Activated CD4-positive, alpha-beta T cell treated with anti-CD3 and anti-CD28 coated beads for 36 hours (primary cell): ENCODE measurements around the gene MUC16. TPM values are rescaled to one million over a fixed set of nuclear protein-coding genes. Genes with fewer than 3 reads are reported as not detected.

Experiments used
- ATAC-seq: fragments of 200-7000 bp; cut with Tn5 transposase; one replicate; pipeline ENCODE4 v1.10.0; 2021; ENCODE audit warnings: mild to moderate bottlenecking, moderate library complexity
- CTCF ChIA-PET: fragments of 350-600 bp; sonication (Branson Sonifier 250); formaldehyde crosslinking; loops from one replicate; lab custom pipeline; 2021; ENCODE audit warnings: antibody characterized with exemption; lab: Charles Lee
- POLR2A ChIA-PET: fragments of 350-600 bp; sonication (Branson Sonifier 250); formaldehyde crosslinking; loops from one replicate; lab custom pipeline; 2021; ENCODE audit warnings: antibody characterized with exemption, inconsistent platforms; lab: Charles Lee
- DNase-seq: peaks from one replicate; pipeline ENCODE4 v3.0.0-alpha.2; 2020
- H3K27ac Mint-ChIP-seq: one replicate; pipeline ENCODE4 v1.8.0; 2021; ENCODE audit warnings: mixed read lengths
- H3K27me3 Mint-ChIP-seq: one replicate; pipeline ENCODE4 v1.8.0; 2021; ENCODE audit warnings: mixed read lengths
- H3K36me3 Mint-ChIP-seq: one replicate; pipeline ENCODE4 v1.8.0; 2021; ENCODE audit warnings: low read depth, mixed read lengths
- H3K4me1 Mint-ChIP-seq: one replicate; pipeline ENCODE4 v1.8.0; 2021; ENCODE audit warnings: mixed read lengths
- H3K4me3 Mint-ChIP-seq: one replicate; pipeline ENCODE4 v1.8.0; 2021; ENCODE audit warnings: mild to moderate bottlenecking, moderate library complexity, mixed read lengths
- H3K9me3 Mint-ChIP-seq: one replicate; pipeline ENCODE4 v1.8.0; 2021; ENCODE audit warnings: low read depth, mixed read lengths
- intact Hi-C, 2 experiments: fragments of 100-400 bp; cut with DNase I in 1 of 2; cut with micrococcal nuclease in 1 of 2; formaldehyde crosslinking; loops; one replicate each; pipeline versions ENCODE4 v1.14.2 to v1.15.1; 2022 to 2024; cut with DNase I, micrococcal nuclease
- total RNA-seq, 2 experiments: library from RNA; stranded (reverse); gene quantifications; one replicate each; pipeline ENCODE4 v1.2.3, GENCODE V29; 2021

The MUC16 gene
- total RNA-seq, 2 experiments from 2014 or later, result not detected

DNA sequence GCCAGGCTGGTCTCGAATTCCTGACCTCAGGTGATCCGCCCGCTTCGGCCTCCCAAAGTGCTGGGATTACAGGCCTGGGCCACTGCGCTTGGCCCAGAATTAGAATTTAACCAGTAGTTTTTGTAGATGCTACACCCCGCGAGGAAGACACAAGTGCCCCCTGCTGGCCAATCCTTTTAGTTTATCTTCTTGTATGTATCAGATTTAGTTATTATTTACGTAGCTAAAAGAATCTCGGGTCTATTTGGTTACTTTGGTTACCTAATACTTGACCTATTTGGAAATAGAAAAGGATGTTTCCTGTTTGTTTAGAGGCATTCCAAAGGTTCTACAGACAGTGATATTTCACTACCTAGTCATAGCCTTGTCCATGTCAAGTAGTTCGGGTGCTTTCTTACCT, 22.0 kb downstream of the MUC16 start:
- no peak for ATAC-seq
- H3K27ac Mint-ChIP-seq, result no peak overlapping the region
- ChIA-PET POLR2A (interaction anchor here (0.5 kb wide), 1 partner anchor 351 kb away, joined by 4 read pairs; no protein-coding TSS in a partner anchor), CTCF (interaction anchor here (0.6 to 0.7 kb wide), 4 partner anchors 16 to 342 kb away, joined by 3 to 5 read pairs (median 3); no protein-coding TSS in a partner anchor)
- no peaks in the 10 kb centered on the region for H3K27me3 Mint-ChIP-seq
- DNase-seq, result peak; percentile 68
- H3K4me1 Mint-ChIP-seq, result no peaks in the 10 kb centered on the region
- intact Hi-C loops, result loop anchor here in 1 of 2 experiments (5.0 kb wide), 1 partner anchor 336 kb away; no protein-coding TSS in a partner anchor
- no peaks in the 10 kb centered on the region for H3K9me3 Mint-ChIP-seq
- no peak overlapping the region for H3K4me3 Mint-ChIP-seq
- no peaks in the 10 kb centered on the region for H3K36me3 Mint-ChIP-seq

DNA sequence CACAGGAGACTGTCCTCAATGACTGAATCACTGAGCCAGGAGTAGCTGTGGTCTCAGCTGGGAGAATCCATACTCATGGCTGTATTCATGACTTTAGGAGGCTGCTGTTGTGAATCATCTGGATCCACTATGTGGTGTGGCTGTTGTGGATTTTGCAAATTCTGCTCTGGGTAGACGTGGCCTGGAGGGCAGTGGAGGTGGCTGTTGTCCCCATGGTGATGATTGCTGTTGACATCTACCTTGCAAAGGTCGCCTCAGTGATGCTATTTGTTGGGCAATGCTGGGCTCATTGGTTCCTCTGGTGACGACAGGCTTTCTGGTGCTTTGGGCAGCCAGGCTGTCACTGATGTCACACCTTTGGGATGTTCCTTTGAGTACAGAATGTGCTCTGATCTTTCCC, 23.9 kb downstream of the MUC16 start:
- no peak overlapping the region for H3K27ac Mint-ChIP-seq
- ChIA-PET CTCF (interaction anchor here (1.4 kb wide), 1 partner anchor 63 kb away, joined by 3 read pairs; no protein-coding TSS in a partner anchor), POLR2A (no interaction called here)
- H3K4me3 Mint-ChIP-seq, result no peak overlapping the region
- no peak for ATAC-seq
- H3K9me3 Mint-ChIP-seq, result no peaks in the 10 kb centered on the region
- peaks cover under 1% of the 10 kb centered on the region for H3K27me3 Mint-ChIP-seq
- H3K4me1 Mint-ChIP-seq, result no peaks in the 10 kb centered on the region
- no peaks in the 10 kb centered on the region for H3K36me3 Mint-ChIP-seq
- DNase-seq, result no peak
- intact Hi-C loops, result loop anchor here in 1 of 2 experiments (5.0 kb wide), 1 partner anchor 334 kb away; no protein-coding TSS in a partner anchor

DNA sequence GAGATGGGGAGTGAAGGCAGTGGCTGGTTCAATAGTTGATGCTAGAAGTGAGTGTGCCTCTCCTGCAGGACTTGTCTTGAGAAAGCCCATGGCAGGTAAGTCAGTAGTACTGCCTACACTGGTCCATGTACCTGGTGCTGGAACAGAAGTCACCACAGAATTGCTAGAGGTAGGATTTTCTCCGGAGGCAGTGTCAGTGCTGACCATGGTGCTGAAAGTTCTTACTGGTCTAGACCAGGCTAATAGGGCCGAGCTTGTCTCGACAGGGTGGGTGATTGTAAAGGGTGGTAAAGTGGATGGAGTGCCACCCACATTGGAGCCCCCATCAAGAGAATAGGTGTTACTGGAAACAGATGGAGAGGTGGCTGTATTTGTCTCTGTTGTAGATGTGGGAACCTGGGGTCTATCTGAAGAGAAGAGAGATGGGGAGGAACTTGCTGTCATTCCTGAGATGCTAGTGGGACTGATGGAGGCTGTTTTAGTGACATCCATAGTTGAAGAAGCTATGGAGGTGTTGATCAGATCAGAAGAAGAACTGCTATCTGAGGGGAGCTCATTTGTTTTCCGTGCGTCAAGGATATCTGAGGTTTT, 36.6 kb downstream of the MUC16 start:
- intact Hi-C loops, result no loop called here
- Mint-ChIP-seq H3K27ac (no peak overlapping the region), H3K36me3 (no peaks in the 10 kb centered on the region), H3K4me3 (no peak overlapping the region), H3K27me3 (peaks cover 6% of the 10 kb centered on the region), H3K9me3 (peaks cover 7% of the 10 kb centered on the region), H3K4me1 (no peaks in the 10 kb centered on the region)
- POLR2A ChIA-PET, result no interaction called here
- no peak for ATAC-seq
- CTCF ChIA-PET, result no interaction called here
- peak; percentile 6 for DNase-seq

DNA sequence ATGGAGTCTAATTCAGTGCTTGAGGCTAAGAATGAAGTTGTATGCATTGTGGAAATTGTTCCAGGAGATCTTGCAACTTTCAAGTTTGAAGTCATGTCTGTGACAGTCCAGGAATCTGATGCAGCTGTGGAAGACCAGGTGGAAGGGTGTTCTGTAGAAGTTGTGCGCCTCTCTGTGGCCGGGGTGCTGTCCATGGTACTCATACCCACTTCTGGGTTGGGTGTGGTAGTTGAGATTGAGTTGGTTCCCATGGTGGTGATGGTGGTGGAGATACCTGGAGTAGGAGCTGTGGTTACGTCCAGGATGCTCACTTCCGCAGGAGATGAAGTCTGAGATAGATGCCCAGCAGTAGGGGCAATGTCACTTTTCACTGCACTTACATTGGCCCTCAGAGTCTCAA, 44.3 kb downstream of the MUC16 start:
- peak; percentile 10 for DNase-seq
- CTCF ChIA-PET, result interaction anchor here (0.6 kb wide), 1 partner anchor 167 kb away, joined by 3 read pairs; no protein-coding TSS in a partner anchor

More for the DNA sequence above, 44.3 kb downstream of the MUC16 start:
- ATAC-seq, result no peak
- Mint-ChIP-seq H3K4me1 (no peaks in the 10 kb centered on the region), H3K4me3 (no peak overlapping the region), H3K36me3 (no peaks in the 10 kb centered on the region), H3K27me3 (peaks cover 15% of the 10 kb centered on the region), H3K9me3 (no peaks in the 10 kb centered on the region), H3K27ac (no peak overlapping the region)
- POLR2A ChIA-PET, result no interaction called here
- intact Hi-C loops, result no loop called here

Other genes starting within 250 kb of the MUC16 start
- gene ZNF558, start 178.1 kb downstream of the MUC16 start, total RNA-seq, result 10 to 100 TPM; 31.8 to 33.5 TPM
- not detected for gene MBD3L1, start 178.0 kb downstream of the MUC16 start, total RNA-seq
- gene OR1M1, start 76.7 kb upstream of the MUC16 start, total RNA-seq, result not detected
- not detected for gene OR7G2, start 97.1 kb upstream of the MUC16 start, total RNA-seq
- not detected for gene OR7G1, start 105.4 kb upstream of the MUC16 start, total RNA-seq
- not detected for gene OR7G3, start 116.5 kb upstream of the MUC16 start, total RNA-seq
- 10 to 100 TPM; 39.0 to 39.8 TPM for gene ZNF317, start 130.0 kb upstream of the MUC16 start, total RNA-seq
- gene OR7D2, start 168.6 kb upstream of the MUC16 start, total RNA-seq, result under 1 TPM; 0.05 to 0.09 TPM
- not detected for gene OR7D4, start 209.2 kb upstream of the MUC16 start, total RNA-seq
- gene OR7E24, start 240.5 kb upstream of the MUC16 start, total RNA-seq, result not detected